ENCODE results near the gene TGM5.
"Not testable (repeated sequence)": the region's sequence is repeated elsewhere in the genome, so short reads cannot be mapped to it uniquely, and the experiment has no call there.

The TGM5 gene, protein sequence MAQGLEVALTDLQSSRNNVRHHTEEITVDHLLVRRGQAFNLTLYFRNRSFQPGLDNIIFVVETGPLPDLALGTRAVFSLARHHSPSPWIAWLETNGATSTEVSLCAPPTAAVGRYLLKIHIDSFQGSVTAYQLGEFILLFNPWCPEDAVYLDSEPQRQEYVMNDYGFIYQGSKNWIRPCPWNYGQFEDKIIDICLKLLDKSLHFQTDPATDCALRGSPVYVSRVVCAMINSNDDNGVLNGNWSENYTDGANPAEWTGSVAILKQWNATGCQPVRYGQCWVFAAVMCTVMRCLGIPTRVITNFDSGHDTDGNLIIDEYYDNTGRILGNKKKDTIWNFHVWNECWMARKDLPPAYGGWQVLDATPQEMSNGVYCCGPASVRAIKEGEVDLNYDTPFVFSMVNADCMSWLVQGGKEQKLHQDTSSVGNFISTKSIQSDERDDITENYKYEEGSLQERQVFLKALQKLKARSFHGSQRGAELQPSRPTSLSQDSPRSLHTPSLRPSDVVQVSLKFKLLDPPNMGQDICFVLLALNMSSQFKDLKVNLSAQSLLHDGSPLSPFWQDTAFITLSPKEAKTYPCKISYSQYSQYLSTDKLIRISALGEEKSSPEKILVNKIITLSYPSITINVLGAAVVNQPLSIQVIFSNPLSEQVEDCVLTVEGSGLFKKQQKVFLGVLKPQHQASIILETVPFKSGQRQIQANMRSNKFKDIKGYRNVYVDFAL
- total RNA-seq, result 0 to 3.2 (median 0.08) reads per million in 17 experiments

DNA sequence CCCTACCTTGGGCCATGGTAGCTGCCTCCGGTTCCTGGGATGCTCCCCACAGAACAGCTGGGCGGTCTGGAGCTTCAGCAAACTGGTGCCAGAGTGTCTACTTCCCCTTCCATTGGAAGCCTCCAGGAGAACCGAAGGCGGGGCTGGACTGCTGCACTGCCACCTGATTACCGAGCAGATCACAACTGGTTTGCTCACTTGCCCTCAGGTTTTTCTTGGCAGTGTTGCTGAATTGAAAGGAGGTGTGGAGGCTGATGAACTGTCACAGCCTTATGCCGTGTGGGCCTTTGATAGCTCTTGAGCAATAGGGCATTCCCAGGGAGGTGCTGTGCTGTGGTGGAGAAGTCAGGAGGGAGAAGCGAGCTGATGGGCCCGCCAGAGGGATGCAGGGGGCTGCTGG, at the start of gene TGM5:
Gene TGM5 (minus strand): TSS at position 95 of the 400 bp plus-strand sequence. CDS start 79 bp downstream, at position 16.
- peak; percentile 24 to 65 (median 42) for DNase-seq

DNA sequence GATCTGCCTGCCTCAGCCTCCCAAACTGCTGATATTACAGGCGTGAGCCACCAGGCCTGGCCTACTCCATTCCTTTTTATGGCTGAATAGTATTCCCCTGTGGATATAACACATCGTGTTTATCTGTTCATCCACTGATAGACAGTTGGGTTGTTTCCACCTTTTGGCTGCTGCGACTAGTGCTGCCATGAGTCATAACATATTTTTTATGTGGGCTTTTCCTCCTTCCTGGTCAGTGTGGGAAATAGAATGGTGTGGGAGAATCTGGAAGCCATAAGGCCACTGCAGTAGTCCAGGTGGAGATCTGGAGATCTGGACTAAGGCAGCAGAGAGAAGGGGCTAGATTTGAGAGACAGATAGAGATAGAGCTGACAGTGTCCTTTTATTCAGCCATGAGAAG, 47.4 kb upstream of the TGM5 start:
- no peak for DNase-seq

DNA sequence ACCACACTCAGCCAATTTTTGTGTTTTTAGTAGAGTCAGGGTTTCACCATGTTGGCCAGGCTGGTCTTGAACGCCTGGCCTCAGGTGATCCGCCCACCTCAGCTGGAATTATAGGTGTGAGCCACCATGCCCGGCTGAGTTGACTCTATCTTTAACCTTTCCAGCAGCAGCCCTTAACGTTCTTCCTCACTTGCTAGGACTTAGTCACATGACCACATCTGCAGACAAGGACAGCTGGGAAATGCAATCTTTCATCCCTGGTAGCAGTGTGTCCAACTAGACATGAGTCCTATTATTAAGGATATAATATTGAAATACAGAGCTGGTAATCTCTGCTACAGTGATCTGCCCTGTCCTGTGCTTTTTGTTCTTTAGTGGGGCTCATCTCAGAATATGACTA, 45.6 kb upstream of the TGM5 start:
- no peak for DNase-seq

DNA sequence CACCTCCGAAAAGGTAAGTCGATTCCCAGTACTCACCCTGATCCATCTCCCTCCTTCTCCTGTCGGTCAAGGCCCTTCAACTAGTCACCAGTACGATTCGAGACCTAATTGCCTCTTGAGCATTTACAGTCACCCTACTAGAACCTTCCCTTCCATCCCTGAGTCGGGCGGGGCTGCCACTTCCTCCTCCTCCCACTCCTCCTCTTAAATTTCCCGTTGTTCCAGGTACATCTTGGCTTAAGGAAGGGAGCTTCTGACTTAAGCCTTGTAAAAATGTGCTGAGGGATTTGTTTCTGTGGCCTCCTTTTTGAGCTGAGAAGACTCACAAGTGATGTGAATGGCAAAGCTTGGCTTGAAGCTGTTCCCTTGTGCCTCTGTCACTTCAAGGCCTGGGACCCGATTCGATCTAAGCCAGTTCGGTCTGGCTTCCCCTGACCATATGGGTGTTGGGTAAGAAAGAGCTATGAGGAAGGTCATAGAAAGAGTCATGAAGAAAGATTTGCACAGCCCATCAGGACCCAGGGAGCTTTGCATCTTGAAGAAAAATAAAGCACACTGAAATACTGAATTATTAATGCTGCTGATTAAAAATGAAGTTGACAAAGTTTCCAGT, 35.6 kb upstream of the TGM5 start, which contains the start of gene TGM7:
Gene TGM7 (minus strand): TSS at position 51 of the 613 bp plus-strand sequence.
- DNase-seq, result no peak

DNA sequence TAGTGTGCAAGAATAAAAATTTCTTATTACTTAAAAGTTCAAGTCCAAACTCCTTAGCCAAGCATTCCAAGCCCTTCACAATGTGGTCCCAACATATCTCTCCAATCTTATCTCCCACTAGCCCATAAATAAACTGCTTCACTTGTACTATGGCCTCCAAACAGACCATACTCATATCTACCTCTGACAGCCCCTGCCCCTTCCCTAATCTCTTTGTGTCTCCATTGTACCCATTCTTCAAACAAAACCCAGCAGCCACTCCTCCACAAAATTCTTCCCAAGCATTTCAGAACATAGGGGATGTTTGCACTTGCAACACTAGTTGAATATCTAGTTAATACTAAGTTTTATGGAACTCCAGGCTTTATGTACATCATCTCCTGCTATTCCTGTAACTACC, 33.2 kb upstream of the TGM5 start:
- no peak for DNase-seq

DNA sequence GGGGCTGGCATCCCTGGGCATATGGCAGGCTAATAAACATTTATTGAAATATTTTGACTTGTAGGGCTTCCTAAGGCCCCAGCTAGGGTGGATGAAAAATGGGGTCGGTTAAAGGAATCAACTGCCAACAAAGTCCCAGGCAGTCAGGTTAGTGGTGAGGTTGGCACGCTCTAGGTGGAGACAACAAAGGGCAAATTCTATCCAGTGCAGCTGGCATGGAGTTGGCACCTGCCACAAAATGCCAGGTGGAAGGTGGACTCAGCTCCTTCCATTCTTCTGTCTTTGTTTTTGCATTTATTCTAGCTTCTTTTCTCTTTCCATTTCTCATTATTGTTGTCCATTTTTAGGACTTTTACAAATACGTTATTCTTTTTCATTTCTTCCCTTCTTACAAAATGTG, 32.7 kb upstream of the TGM5 start:
- no peak for DNase-seq

DNA sequence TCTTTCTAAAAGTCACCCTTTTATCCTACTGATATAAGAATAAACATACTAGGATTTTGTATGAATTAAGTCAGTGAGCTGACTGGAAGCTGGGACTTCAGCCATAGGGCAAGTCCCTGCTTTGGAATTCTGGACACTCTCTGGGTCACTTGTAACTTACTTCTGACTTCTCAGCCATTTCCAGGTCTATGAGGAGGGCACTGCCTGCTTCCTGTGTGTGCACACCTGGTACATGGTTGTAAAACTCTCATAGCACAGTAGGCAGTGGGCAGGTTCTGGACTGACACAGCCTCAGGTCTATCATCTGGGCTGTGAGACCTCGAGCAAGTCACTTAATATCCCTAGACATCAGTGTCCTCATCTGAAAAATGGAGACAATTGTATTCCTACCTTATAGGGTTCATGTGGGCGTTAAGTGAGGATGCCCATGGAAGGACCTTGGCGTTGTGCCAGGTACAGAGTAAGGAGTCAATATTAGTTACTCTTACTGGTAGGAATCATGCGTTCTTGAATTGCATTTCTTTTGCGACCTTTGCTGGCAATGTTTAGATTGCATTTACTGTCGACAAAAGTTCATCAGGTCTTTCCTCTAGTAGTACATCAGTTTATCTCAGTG, 27.5 kb upstream of the TGM5 start:
- DNase-seq, result no peak

DNA sequence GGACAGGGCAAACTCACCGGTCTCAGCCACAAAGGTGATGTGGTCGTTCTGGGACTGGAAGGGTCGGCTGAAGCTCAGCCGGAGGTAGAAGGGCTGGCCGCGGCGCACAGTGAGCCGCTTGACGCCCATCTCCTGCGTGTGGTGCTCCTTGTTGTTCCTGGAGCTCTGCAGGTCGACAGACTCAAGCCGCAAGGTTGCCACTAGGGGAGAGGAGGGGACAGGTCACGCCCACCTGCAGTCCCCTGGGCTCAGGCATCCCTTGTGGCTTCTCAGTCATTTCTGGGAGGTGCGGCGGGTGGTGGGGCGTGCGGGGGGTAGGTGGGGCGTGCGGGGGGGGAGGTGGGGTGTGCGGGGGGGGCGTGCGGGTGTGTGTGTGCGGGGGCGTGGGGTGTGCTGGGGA, 26.7 kb upstream of the TGM5 start:
- no peak for DNase-seq

DNA sequence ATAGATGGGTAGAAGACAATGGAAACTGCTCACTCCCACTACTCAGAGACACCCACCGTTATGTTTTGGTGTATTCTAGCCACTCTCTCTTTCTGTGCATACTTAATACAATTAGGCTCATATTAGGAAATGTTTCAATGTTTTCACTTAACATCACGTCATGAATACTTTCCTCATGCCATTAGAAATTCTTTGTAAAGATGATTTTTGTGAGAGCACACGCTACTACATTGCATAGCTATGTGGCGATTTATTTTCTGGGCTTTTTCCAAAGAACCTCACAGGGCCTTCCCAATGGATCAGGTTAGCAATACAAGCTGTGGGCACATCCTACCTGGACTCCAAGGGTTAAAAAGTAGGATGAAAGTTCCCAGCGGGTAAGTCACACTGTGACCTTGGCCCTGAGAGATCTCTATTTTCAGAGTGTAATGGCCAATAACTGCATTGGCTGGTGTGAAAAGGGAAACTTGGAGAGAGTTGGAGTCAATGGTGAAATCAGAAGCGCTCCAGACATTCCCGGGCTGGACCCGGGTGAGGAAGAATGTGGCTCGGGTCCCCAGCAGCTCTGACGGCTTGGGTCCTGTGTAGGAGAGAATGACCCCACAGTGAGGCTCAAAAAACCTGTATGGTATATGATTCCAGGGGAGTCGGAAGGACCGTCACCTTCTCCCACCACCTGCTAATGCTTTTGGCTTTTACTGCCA, 25.8 kb upstream of the TGM5 start:
- DNase-seq, result no peak

DNA sequence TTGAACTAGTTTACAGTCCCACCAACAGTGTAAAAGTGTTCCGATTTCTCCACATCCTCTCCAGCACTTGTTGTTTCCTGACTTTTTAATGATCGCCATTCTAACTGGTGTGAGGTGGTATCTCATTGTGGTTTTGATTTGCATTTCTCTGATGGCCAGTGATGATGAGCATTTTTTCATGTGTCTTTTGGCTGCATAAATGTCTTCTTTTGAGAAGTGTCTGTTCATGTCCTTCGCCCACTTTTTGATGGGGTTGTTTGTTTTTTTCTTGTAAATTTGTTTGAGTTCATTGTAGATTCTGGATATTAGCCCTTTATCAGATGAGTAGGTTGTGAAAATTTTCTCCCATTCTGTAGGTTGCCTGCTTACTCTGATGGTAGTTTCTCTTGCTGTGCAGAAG, 22.9 kb upstream of the TGM5 start:
- not testable (repeated sequence) for DNase-seq

DNA sequence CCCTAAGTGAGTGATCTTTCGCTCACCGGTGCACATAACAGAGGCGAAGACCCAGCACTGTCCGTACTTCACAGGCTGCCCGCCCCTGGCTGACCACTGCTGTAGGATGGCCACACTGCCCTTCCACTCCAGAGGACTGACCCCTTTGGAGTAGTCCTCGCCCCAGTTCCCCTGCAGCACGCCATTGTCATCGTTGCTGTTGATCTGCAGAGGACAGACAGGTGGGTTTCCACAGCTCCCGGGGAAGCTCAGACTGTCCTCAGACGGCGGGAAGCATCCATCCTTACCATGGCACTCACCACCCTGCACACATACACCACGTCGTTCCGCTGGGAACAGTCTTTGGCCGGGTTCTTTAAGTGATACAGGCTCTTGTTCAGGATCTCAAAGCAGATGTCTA, 20.5 kb upstream of the TGM5 start:
- DNase-seq, result no peak

DNA sequence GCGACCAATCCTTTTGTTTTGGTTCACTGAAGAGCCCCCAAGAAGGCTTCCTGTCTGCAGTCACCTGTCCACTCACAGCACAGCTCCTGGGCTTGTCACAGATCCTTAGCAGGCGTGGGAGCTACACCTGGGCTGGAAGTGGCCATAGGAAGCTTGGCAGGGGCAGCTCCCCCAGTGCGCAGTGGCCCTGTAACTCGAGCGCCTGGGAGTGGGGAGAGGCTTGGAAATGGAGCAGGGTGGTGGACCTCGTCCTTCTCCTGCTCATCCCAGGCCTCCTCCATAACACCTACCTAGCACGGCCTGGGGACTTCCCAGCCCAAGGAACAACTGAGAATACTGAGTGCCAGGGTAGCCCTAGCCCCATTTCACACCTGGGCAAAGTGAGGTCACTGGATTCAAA, 19.3 kb upstream of the TGM5 start:
- DNase-seq, result no peak

DNA sequence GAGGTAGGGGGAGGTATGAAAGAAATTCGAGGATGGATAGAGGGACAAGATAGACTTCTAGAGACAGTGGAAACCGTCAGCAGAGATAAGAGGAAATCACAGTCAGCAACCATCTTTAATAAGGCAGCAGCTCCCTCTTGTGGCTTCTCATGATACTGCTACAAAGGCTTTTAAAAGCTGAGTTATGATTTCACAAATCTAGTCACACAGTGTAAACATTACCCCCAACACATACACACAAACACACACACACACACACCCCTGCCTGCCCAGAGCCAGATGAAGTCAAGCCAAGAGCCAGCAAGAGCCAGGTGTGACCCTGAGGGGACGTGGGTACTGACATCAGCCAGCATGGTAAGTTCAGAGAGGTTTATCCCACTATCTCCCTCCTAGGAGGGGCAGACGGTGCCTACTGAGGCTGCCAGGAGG, 18.9 kb upstream of the TGM5 start:
- DNase-seq, result peak; percentile 80 to 91 (median 84)

DNA sequence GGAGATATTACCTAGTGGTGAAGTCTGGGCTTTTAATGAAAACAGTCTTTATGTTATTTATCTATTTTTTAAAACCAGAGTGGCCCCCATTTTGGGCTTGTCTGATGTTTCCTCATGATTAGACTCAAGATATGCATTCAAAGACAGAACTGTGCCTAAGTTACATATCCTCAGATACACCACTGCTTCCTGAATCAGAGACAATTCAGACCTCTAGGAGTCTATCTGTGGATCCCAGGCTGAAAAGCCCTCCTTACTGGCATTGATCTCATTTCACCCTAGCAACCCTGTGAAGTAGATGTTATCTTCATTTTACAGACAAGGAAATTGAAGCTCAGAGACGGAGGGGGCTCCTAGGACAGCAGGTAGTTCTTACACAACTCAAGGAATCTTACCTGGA, 16.8 kb upstream of the TGM5 start:
- DNase-seq, result no peak

DNA sequence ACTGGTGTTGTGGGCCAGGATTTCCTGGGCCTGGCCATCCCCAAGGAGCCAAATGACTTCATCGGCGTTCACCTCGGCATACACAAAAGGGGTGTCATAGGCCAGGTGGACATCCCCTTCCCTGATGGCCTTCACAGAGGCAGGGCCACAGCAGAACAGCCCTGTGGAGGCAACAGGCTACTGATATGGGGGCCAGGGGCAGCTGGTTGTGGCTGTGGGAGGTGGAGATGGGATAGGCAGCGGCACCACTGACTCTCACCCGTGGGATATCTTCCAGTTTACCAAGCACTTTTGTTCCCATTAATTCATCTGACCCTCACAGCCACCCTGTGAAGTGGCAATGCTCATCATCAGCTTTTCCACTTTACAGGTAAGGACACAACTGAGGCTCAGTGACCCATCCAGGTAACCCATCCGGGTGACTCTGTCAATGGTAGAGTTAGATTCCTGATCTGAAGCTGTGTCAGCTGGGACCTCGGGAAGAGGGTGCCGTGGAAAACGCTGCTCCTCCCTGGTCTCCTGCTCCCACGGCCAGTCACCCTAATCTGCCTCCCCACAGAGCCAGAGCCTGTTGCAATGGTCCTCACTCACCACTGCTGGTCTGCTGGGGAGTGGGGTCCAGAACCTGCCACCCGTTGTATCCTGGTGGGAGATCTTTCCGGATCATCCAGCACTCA, 15.3 kb upstream of the TGM5 start:
- DNase-seq, result no peak

DNA sequence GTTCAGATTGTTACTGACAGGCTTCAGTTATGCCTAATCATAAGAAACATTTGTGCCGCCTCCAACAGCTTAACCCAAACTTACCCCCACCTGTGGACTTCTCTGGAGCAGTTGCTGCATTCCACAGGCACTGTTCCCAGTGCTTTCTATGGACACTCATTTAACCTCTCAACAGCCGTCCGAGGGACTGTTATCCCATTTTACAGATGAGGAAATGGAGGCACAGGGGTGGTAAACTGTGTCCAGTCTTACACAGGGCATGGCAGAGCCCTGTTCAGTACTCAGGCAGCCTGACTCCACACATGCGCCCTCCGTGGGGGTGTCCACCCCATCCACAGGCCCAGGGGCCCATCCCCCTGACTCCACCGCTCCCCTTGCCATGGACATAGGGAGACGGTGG, 14.3 kb upstream of the TGM5 start:
- DNase-seq, result no peak

DNA sequence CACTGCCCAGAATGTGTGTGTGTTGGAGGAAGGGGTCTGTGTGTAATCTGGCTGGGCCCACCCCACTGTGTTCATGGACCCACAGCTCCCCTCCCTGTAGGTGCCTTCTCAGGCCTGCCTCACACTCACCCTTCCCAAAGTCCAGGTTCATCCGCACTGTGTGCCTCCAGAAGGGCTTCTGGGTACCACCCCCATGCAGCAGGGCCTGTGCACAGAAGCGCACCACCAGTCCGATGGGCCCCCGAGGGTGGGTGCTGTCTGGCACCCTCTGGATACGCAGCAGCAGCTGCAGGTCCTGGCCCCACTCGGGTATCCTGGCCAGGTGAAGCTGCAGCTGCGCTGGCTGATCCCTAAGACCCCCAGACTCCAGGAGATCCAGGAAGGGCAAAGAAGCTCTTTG, 12.8 kb upstream of the TGM5 start:
- no peak for DNase-seq

DNA sequence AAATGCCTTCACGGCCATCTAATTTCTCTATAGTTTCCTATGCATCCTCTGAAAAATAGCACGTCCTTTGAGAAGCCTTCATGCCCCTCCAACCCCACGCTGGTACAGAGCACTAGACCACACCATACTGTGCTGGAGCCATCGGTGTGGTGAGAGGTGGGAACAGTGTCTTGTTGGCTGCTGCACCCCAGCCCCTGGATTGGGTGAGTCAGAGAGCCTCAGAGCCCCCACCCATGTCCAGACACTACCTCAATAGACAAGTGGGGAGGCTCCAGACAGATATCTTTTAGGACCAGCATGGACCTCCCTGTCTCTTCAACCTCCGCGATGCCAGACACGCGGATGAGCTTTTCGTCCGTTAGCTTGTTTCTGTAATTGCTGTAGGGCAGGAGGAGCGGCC, 12.1 kb upstream of the TGM5 start:
- no peak for DNase-seq

DNA sequence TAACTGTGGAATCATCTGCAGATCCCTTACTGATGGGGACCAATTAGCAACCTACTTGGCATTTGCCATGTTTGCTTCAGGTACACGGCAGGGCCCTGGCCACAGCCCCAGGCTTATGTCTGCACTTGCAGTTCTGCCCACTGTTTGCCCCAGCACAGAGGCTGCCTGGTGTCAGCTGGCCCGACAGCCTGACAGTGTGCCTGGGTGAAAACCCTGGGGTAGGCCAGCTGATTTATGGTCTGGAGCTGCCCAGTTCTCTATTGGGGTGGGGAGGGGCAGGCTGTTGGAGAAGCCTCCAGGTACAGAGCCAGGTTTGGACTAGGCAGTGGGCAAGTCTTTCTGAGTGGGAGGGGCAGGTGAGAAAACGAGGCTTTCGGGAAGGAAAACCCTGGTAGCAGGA, 11.2 kb upstream of the TGM5 start:
- no peak for DNase-seq

DNA sequence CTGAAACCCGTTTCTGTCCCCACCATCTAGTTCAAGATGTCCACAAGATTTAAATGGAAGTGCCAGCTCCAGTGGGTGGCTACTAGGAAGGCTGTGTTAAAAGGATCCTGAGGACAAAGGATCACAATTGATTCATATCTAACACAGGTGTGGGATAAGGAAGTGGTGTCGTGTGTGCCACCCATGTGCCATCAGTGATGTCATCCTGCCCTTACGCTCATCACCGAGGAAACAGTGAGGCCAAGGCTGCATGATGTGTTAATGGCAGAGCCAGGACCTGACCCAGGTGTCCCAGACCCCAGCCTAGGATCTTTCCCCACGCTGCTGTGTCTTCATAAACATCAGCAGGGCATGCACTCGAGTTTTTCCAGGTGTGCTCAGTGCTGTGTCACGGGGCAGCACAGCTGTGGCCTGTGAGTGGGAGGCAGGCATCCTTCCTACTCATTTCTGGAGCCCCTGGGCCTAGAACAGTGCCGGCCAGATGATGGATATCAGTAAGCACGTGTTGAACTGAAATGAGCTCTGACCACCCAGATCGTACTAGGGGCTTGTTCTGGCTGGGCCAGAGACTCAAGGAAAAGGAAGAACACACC, 10.6 kb upstream of the TGM5 start:
- no peak for DNase-seq

DNA sequence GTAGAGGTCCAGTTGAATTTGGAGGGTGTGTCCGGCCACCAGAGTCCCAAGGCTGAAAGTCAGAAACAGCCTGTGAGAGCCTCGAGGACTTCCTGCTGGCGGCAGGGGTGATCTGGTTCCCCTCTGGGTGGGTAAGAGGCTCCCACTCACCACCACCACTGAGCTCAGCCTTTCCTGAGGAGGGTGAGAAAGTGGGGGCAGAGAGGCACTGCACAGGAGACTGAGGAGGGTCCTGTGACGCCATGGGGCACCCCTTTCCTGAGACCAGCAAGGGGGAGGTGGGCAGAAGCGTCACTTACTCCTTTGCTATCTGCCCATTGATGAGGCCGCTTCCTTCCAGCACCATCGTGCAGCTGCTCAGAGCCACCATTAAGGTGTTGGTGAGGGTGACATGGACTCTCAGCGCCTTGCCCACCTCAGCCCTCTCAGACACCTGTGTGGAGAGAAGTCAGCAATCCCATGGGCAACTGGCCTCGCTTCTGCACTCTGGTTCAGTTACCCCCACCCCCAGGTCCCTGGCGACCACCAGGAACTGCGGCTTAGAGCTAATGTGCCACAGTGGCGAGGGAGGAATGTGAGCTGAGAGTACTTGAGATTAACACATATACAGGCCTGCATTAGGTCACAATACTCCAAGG, 10.0 kb upstream of the TGM5 start:
- no peak for DNase-seq
